K562 (cell line): ENCODE data around the gene CYFIP2. TPM values are rescaled to one million over a fixed set of nuclear protein-coding genes. Genes with fewer than 3 reads are reported as not detected.

ENCODE experiments used
- ATAC-seq: fragments of 200-7000 bp; cut with Tn5 transposase; 3 replicates; pipeline ENCODE4 v1.9.1; 2020; ENCODE audit warnings: moderate library complexity
- BruUV-seq: library from RNA; stranded (reverse); fragments of 400-500 nt; replicated peaks from 2 replicates; lab custom pipeline; 2021; lab: Mats Ljungman, UMichigan
- CTCF ChIA-PET: fragments of 300-600 bp; formaldehyde crosslinking; extraction: SDS; loops from one replicate; lab custom pipeline; 2021; ENCODE audit warnings: low intra/inter-chr PET ratio; lab: Yijun Ruan, JAX
- POLR2A ChIA-PET: fragments of 300-600, 350-650 bp; sonication (Branson Sonifier 250); formaldehyde crosslinking; extraction: SDS; loops from one replicate; lab custom pipeline; 2021; ENCODE audit warnings: antibody characterized with exemption, inconsistent platforms; lab: Yijun Ruan, JAX
- DNase-seq, 4 experiments: peaks; one replicate each; pipeline versions ENCODE4 v3.0.0 to v3.0.0-alpha.2; 2011 to 2018; ENCODE audit warnings: low spot score in 3 of 4, mixed read lengths in 3 of 4; ENCODE audit errors: extremely low read depth in 1 of 4
- FAIRE-seq: peaks from 2 replicates; lab custom pipeline; 2011; peaks lifted over from hg19 to GRCh38; lab: Jason Lieb, UNC
- H2AFZ ChIP-seq: 2 replicates; pipeline ENCODE4 v1.6.0; 2011; ENCODE audit warnings: low read depth, low read length, control low read depth, inconsistent platforms
- H3K27ac ChIP-seq: fragments of 200-600 bp; 3 replicates; pipeline ENCODE4 v1.8.0; 2011; ENCODE audit warnings: low read depth, mild to moderate bottlenecking, control low read depth, inconsistent platforms, low read length, moderate library complexity, mixed read lengths; ENCODE audit errors: extremely low read depth
- H3K27me3 ChIP-seq, 2 experiments: fragments of 300-600 bp in 1 of 2; 2 replicates in 1 of 2; 3 replicates in 1 of 2; pipeline versions ENCODE4 v1.6.0 to v1.8.0; 2011; ENCODE audit warnings: inconsistent platforms in 2 of 2, low read length in 2 of 2, mild to moderate bottlenecking in 1 of 2, mixed read lengths in 1 of 2, moderate library complexity in 1 of 2; ENCODE audit not compliant: control insufficient read depth in 2 of 2, insufficient read depth in 2 of 2
- H3K36me3 ChIP-seq: fragments of 300-600 bp; 3 replicates; pipeline ENCODE4 v1.8.0; 2011; ENCODE audit warnings: mild to moderate bottlenecking, low read length, inconsistent platforms; ENCODE audit not compliant: control insufficient read depth, insufficient read depth
- H3K4me1 ChIP-seq, 2 experiments: fragments of 200-600 bp in 1 of 2; replicated peaks in 1 of 2; 2 replicates in 1 of 2; 3 replicates in 1 of 2; pipeline versions ENCODE4 v1.5.1 to v1.8.0; 2011; ENCODE audit warnings: inconsistent platforms in 2 of 2, low read length in 2 of 2, mild to moderate bottlenecking in 1 of 2, mixed read lengths in 1 of 2, moderate library complexity in 1 of 2; ENCODE audit not compliant: control insufficient read depth in 2 of 2, insufficient read depth in 2 of 2
- H3K4me2 ChIP-seq: 2 replicates; pipeline ENCODE4 v1.6.1; 2011; ENCODE audit warnings: low read length, control low read depth, inconsistent platforms, mixed read lengths; ENCODE audit not compliant: insufficient read depth
- H3K4me3 ChIP-seq: fragments of 200-600 bp; sonication (generic), shearing (Covaris generic); 2 replicates; pipeline ENCODE4 v1.5.1; 2016; ENCODE audit warnings: control low read depth, inconsistent platforms
- H3K79me2 ChIP-seq: fragments of 200-600 bp; 3 replicates; pipeline ENCODE4 v1.8.0; 2011; ENCODE audit warnings: low read length, inconsistent platforms; ENCODE audit not compliant: control insufficient read depth, insufficient read depth
- H3K9ac ChIP-seq, 2 experiments: 2 replicates each; pipeline versions ENCODE4 v1.6.0 to v1.6.1; 2011; ENCODE audit warnings: low read depth in 2 of 2, low read length in 2 of 2, control low read depth in 1 of 2, inconsistent platforms in 1 of 2, mild to moderate bottlenecking in 1 of 2, mixed read lengths in 1 of 2; ENCODE audit not compliant: insufficient read depth in 1 of 2
- H3K9me1 ChIP-seq: one replicate; pipeline ENCODE4 v1.6.0; 2011; ENCODE audit warnings: inconsistent platforms, mild to moderate bottlenecking, low read length, moderate library complexity; ENCODE audit not compliant: control insufficient read depth, insufficient read depth
- H3K9me3 ChIP-seq: replicated peaks from 2 replicates; pipeline ENCODE4 v1.5.1; 2011; ENCODE audit warnings: low read depth, low read length, inconsistent platforms; ENCODE audit not compliant: control insufficient read depth, insufficient read depth
- H4K20me1 ChIP-seq: replicated peaks from 2 replicates; pipeline ENCODE4 v1.6.1; 2011; ENCODE audit warnings: low read length, inconsistent platforms, mixed read lengths; ENCODE audit not compliant: control insufficient read depth, insufficient read depth
- BACH1 ChIP-seq: fragments of 200-800 bp; sonication (Bioruptor generic); IDR thresholded peaks from 2 replicates; pipeline ENCODE4 v1.6.1; 2016; ENCODE audit warnings: missing genetic modification characterization, missing compliant biosample characterization
- CXXC5 ChIP-seq: fragments of 250-450 bp; sonication (Bioruptor Pico); IDR thresholded peaks from 2 replicates; pipeline ENCODE4 v1.8.0; 2022; ENCODE audit warnings: inconsistent platforms, mild to moderate bottlenecking, moderate library complexity
- JUND ChIP-seq, 2 experiments: IDR thresholded peaks; 2 replicates in 1 of 2; 3 replicates in 1 of 2; pipeline ENCODE4 v1.6.1; 2011; ENCODE audit warnings: borderline replicate concordance in 2 of 2, low read depth in 2 of 2, low read length in 2 of 2, improper control_type of control experiment in 1 of 2, missing biosample characterization in 1 of 2, missing genetic modification characterization in 1 of 2, missing genetic modification reagents in 1 of 2
- MCM7 ChIP-seq, 2 experiments: fragments of 450-650 bp; IDR thresholded peaks; 2 replicates each; pipeline ENCODE4 v1.6.1; 2016 to 2018
- NBN ChIP-seq: fragments of 450-650 bp; IDR thresholded peaks from 2 replicates; pipeline ENCODE4 v1.6.1; 2016; ENCODE audit warnings: low read depth, mild to moderate bottlenecking
- POLR2B ChIP-seq: fragments of 450-650 bp; IDR thresholded peaks from 2 replicates; pipeline ENCODE4 v1.6.1; 2018; ENCODE audit warnings: low read depth; ENCODE audit not compliant: partially characterized antibody
- PPARD ChIP-seq: fragments of 250-450 bp; sonication (Bioruptor Pico); IDR thresholded peaks from 2 replicates; pipeline ENCODE4 v1.8.0; 2022; ENCODE audit warnings: inconsistent platforms, mild to moderate bottlenecking, moderate library complexity
- PTBP1 ChIP-seq: fragments of 200-400 bp; formaldehyde crosslinking; IDR thresholded peaks from 2 replicates; pipeline ENCODE4 v1.6.1; 2017; ENCODE audit warnings: low read depth, low read length
- RAD51 ChIP-seq: fragments of 450-650 bp; IDR thresholded peaks from 2 replicates; pipeline ENCODE4 v1.7.1; 2016; ENCODE audit warnings: low read depth, mild to moderate bottlenecking, borderline replicate concordance
- RNF2 ChIP-seq: sonication (generic); IDR thresholded peaks from 2 replicates; pipeline ENCODE4 v1.6.1; 2016
- TAF7 ChIP-seq: fragments of 450-650 bp; IDR thresholded peaks from 2 replicates; pipeline ENCODE4 v1.6.1; 2016; ENCODE audit warnings: missing genetic modification characterization, missing compliant biosample characterization
- ZNF507 ChIP-seq: conservative IDR thresholded peaks from 2 replicates; pipeline ENCODE4 v1.6.1; 2017; ENCODE audit warnings: missing genetic modification characterization, missing compliant biosample characterization
- ZNF696 ChIP-seq: fragments of 250-450 bp; sonication (Bioruptor Pico); conservative IDR thresholded peaks from 2 replicates; pipeline ENCODE4 v1.4.0; 2020; ENCODE audit warnings: mild to moderate bottlenecking, moderate library complexity
- ZNF77 ChIP-seq: fragments of 250-450 bp; sonication (Bioruptor Pico); IDR thresholded peaks from 2 replicates; pipeline ENCODE4 v1.5.0; 2020
- ZSCAN29 ChIP-seq: fragments of 450-650 bp; IDR thresholded peaks from 2 replicates; pipeline ENCODE4 v1.6.1; 2017
- WGBS: fragments of 100-300 bp; shearing (Covaris generic); methylation state at CpG from one replicate; pipeline ENCODE4 v1.1.6; 2016; ENCODE audit warnings: low coverage, mixed read lengths; ENCODE audit not compliant: insufficient coverage; ENCODE audit errors: missing lambda C conversion rate; 5-methylcytosine and 5-hydroxymethylcytosine counted together
- in situ Hi-C: fragments of 300-500 bp; cut with MboI; formaldehyde crosslinking; loops from 4 replicates; pipeline ENCODE4 v1.15.0; 2018; ENCODE audit warnings: inconsistent platforms, mixed read lengths
- intact Hi-C: fragments of 100-400 bp; cut with micrococcal nuclease; formaldehyde crosslinking; loops from 2 replicates; pipeline ENCODE4 v1.14.2; 2022
- polyA plus RNA-seq, 8 experiments: library from polyadenylated mRNA; depleted of rRNA in 4 of 8; stranded (reverse) in 5 of 8; unstranded in 3 of 8; fragments of >200 nt; fragmentation: Nextera tagmentation in 2 of 8; fragmentation: Illumina TruSeq in 1 of 8; extraction: Ambion mirVana in 2 of 8; extraction: Trizol in 1 of 8; gene quantifications; 2 replicates each; pipeline versions ENCODE4 v1.2.1 to v1.2.3, GENCODE V29; 2011 to 2014; ENCODE audit warnings: inconsistent platforms in 1 of 8, missing spikeins in 1 of 8
- total RNA-seq, 7 experiments: library from RNA; depleted of rRNA in 6 of 7; stranded (reverse); fragments of >200 nt in 6 of 7; fragmentation: Illumina TruSeq in 2 of 7; extraction: Trizol in 2 of 7; gene quantifications; 2 replicates each; pipeline versions ENCODE4 v1.2.1 to v1.2.3, GENCODE V29; 2011 to 2021; ENCODE audit warnings: low replicate concordance in 1 of 7
- TF ChIP-seq, protein P1 (sequence below): fragments of 250-450 bp; sonication (Bioruptor Pico); IDR thresholded peaks from 2 replicates; pipeline ENCODE4 v1.5.1; 2021; ENCODE audit warnings: mild to moderate bottlenecking

The CYFIP2 gene
- total and polyA plus RNA-seq, 9 of the 15 experiments (the other 6 are each of a cell fraction or from before 2014, with no cell fraction given), result 0.76 to 2.9 (median 1.4) TPM; not detected in 1

DNA sequence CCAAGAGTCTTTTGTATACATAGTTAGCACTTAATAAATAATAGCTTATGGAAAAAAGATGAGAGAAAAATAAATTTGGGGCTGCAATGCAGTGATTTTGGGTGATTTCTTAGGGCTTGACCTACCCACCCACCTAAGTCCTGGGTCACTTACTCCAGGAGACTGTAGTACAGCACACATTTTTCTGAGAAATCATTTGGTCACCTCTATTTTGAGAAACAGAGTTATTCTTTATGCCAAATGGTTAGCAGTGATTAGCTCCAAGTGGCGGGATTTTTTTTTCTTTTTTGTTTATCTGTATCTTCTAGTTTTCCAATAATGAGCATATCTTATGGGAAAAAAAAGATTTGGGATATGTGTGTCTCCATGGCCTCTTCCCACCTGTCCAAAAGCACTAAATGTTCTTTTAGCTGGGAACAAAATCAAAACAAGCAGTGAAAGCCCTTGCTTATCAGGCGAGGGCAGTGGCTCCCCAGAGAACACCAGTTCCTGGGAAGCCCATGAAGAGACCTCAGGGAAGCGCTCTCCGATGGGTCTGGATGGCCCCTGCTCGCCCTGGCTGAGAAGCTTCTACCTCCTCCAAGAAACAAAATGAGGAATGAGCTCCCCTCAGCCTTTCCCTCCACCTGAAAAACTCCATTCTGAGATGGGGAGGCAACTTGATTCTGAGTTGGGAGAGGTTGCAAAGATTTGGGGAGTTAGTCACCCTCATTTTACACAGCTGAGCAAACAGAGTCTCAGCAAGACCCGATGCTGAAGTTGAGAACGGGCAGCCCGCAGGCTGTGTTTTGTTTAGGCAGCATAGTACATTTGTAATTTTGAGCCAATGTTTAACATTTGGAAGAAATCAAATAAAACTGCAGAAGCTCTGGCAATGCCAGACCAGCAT is 69.9 kb downstream of the CYFIP2 start:
- no TSS peak for BruUV-seq
- Histone ChIP-seq H4K20me1 (no peaks in the 10 kb centered on the region), H3K4me1 (no peaks in the 10 kb centered on the region), H3K36me3 (no peaks in the 10 kb centered on the region), H3K4me2 (no peak overlapping the region), H3K27ac (no peak overlapping the region), H3K4me3 (no peak overlapping the region), H3K27me3 (peaks cover 8 to 32% of the 10 kb centered on the region in 2 experiments), H3K79me2 (no peaks in the 10 kb centered on the region), H3K9ac (no peak overlapping the region), H2AFZ (no peak overlapping the region), H3K9me3 (no peaks in the 10 kb centered on the region; the same call in 1 of the 2 replicates), H3K9me1 (no peaks in the 10 kb centered on the region)
- in situ Hi-C loops, result no loop called here
- ChIA-PET CTCF (no interaction called here), POLR2A (interaction anchor here (0.8 to 1.0 kb wide), 2 partner anchors 19 to 523 kb away, joined by 3 read pairs; partner anchors contain the start of gene CLINT1)
- ATAC-seq (no peak), FAIRE-seq (no peak), DNase-seq (no peak)
- TF ChIP-seq CXXC5 (CRISPR knock-in tag) (no peak), RAD51 (no peak), MCM7 (IDR thresholded peaks at IDR 0.05) (no peak), ZSCAN29 (no peak), BACH1 (tag) (no peak), ZNF507 (tag) (no peak), TAF7 (tag) (no peak), POLR2B (no peak), ZNF696 (CRISPR knock-in tag) (no peak), PTBP1 (no peak), NBN (no peak), ZNF77 (CRISPR knock-in tag) (no peak), PPARD (CRISPR knock-in tag) (no peak), JUND (IDR thresholded peaks at IDR 0.05; ENCODE audit: borderline replicate concordance, low read depth, low read length) (no peak), JUND (tag; IDR thresholded peaks at IDR 0.05; ENCODE audit: borderline replicate concordance, low read depth, low read length) (no peak), RNF2 (no peak)
- TF ChIP-seq, protein P1, sequence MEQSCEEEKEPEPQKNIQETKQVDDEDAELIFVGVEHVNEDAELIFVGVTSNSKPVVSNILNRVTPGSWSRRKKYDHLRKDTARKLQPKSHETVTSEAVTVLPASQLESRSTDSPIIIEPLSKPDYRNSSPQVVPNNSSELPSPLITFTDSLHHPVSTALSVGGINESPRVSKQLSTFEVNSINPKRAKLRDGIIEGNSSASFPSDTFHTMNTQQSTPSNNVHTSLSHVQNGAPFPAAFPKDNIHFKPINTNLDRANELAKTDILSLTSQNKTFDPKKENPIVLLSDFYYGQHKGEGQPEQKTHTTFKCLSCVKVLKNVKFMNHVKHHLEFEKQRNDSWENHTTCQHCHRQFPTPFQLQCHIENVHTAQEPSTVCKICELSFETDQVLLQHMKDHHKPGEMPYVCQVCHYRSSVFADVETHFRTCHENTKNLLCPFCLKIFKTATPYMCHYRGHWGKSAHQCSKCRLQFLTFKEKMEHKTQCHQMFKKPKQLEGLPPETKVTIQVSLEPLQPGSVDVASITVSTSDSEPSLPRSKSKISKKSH (CRISPR knock-in tag), result no peak
- WGBS, result 6% methylated on average over 8 of the region's 8 CpGs
- intact Hi-C loops, result no loop called here
